ENCODE results near the gene C3orf22.
"Not testable (repeated sequence)": the region's sequence is repeated elsewhere in the genome, so short reads cannot be mapped to it uniquely, and the experiment has no call there.

C3orf22 gene

GRCh38 chr3:126535636-126536035 lies 23.1 kb downstream of the C3orf22 start:
- Histone ChIP-seq H3K27ac (ENCODE audit: insufficient read depth in 1 of 2, low read depth in 1 of 2, low read length in 2 of 2, poor library complexity in 1 of 2, severe bottlenecking in 2 of 2) (no peak overlapping the region), H3K27me3 (replicated peaks in 2 of 5; ENCODE audit: control insufficient read depth in 4 of 5, insufficient read depth in 5 of 5, low read length in 4 of 5) (no peaks in the 10 kb centered on the region), H3K36me3 (ENCODE audit: control insufficient read depth in 4 of 4, insufficient read depth in 4 of 4, low read length in 3 of 4) (peaks cover 2 to 15% (median 3%) of the 10 kb centered on the region in 4 experiments), H3K4me1 (ENCODE audit: control extremely low read depth in 1 of 4, control insufficient read depth in 4 of 4, insufficient read depth in 4 of 4, low read length in 3 of 4) (peaks cover 11 to 70% (median 58%) of the 10 kb centered on the region in 4 experiments), H3K9me3 (ENCODE audit: control extremely low read depth in 1 of 5, control insufficient read depth in 4 of 5, insufficient read depth in 2 of 5, low read depth in 1 of 5, low read length in 4 of 5) (no peaks in the 10 kb centered on the region), H3K4me3 (ENCODE audit: control insufficient read depth in 1 of 7, extremely low read depth in 1 of 7, insufficient read depth in 4 of 7, low read depth in 2 of 7, low read length in 6 of 7) (no peak overlapping the region)
- no peak for DNase-seq
- CTCF ChIA-PET: interaction anchor here (0.9 kb wide), 1 partner anchor 12 kb away, joined by 3 read pairs; the partner anchor contains the start of gene CHST13
- POLR2A ChIA-PET: no interaction called here

- CTCF ChIA-PET: interaction anchor here (1.0 kb wide), 1 partner anchor 11 kb away, joined by 4 read pairs; no protein-coding TSS in a partner anchor
- H3K9me3 ChIP-seq (ENCODE audit: control extremely low read depth in 1 of 5, control insufficient read depth in 4 of 5, insufficient read depth in 2 of 5, low read depth in 1 of 5, low read length in 4 of 5); H3K27me3 ChIP-seq (replicated peaks in 2 of 5; ENCODE audit: control insufficient read depth in 4 of 5, insufficient read depth in 5 of 5, low read length in 4 of 5); H3K27ac ChIP-seq (ENCODE audit: insufficient read depth in 1 of 2, low read depth in 1 of 2, low read length in 2 of 2, poor library complexity in 1 of 2, severe bottlenecking in 2 of 2); POLR2A ChIA-PET; H3K4me3 ChIP-seq (ENCODE audit: control insufficient read depth in 1 of 7, extremely low read depth in 1 of 7, insufficient read depth in 4 of 7, low read depth in 2 of 7, low read length in 6 of 7); DNase-seq: not testable (repeated sequence)
- 98% methylated on average over 5 of the region's 7 CpGs for WGBS (ENCODE audit: insufficient coverage)
- H3K36me3 ChIP-seq (ENCODE audit: control insufficient read depth in 4 of 4, insufficient read depth in 4 of 4, low read length in 3 of 4): peaks cover 2 to 15% (median 3%) of the 10 kb centered on the region in 4 experiments
- peaks cover 11 to 70% (median 59%) of the 10 kb centered on the region in 4 experiments for H3K4me1 ChIP-seq (ENCODE audit: control extremely low read depth in 1 of 4, control insufficient read depth in 4 of 4, insufficient read depth in 4 of 4, low read length in 3 of 4)
These were observed 24.0 kb downstream of the C3orf22 start for GRCh38 chr3:126534716-126535115.

- peaks cover 11 to 70% (median 60%) of the 10 kb centered on the region in 4 experiments for H3K4me1 ChIP-seq (ENCODE audit: control extremely low read depth in 1 of 4, control insufficient read depth in 4 of 4, insufficient read depth in 4 of 4, low read length in 3 of 4)
- DNase-seq: no peak
- no peak overlapping the region for H3K27ac ChIP-seq (ENCODE audit: insufficient read depth in 1 of 2, low read depth in 1 of 2, low read length in 2 of 2, poor library complexity in 1 of 2, severe bottlenecking in 2 of 2)
- ChIA-PET CTCF (interaction anchor here (1.0 kb wide), 2 partner anchors 10 to 11 kb away, joined by 3 to 4 read pairs; no protein-coding TSS in a partner anchor), POLR2A (no interaction called here)
- no peaks in the 10 kb centered on the region for H3K27me3 ChIP-seq (replicated peaks in 2 of 5; ENCODE audit: control insufficient read depth in 4 of 5, insufficient read depth in 5 of 5, low read length in 4 of 5)
- H3K4me3 ChIP-seq (ENCODE audit: control insufficient read depth in 1 of 7, extremely low read depth in 1 of 7, insufficient read depth in 4 of 7, low read depth in 2 of 7, low read length in 6 of 7): no peak overlapping the region
- H3K9me3 ChIP-seq (ENCODE audit: control extremely low read depth in 1 of 5, control insufficient read depth in 4 of 5, insufficient read depth in 2 of 5, low read depth in 1 of 5, low read length in 4 of 5): no peaks in the 10 kb centered on the region
- peaks cover 2 to 12% (median 3%) of the 10 kb centered on the region in 4 experiments for H3K36me3 ChIP-seq (ENCODE audit: control insufficient read depth in 4 of 4, insufficient read depth in 4 of 4, low read length in 3 of 4)
These were observed 25.2 kb downstream of the C3orf22 start for GRCh38 chr3:126533506-126533905.

GRCh38 chr3:126531051-126531330 lies 27.7 kb downstream of the C3orf22 start:
- peak overlapping the region; percentile 48 to 69 for H3K27ac ChIP-seq (ENCODE audit: insufficient read depth in 1 of 2, low read depth in 1 of 2, low read length in 2 of 2, poor library complexity in 1 of 2, severe bottlenecking in 2 of 2)
- H3K4me1 ChIP-seq (ENCODE audit: control extremely low read depth in 1 of 4, control insufficient read depth in 4 of 4, insufficient read depth in 4 of 4, low read length in 3 of 4): peaks cover 14 to 79% (median 72%) of the 10 kb centered on the region in 4 experiments
- no peaks in the 10 kb centered on the region for H3K27me3 ChIP-seq (replicated peaks in 2 of 5; ENCODE audit: control insufficient read depth in 4 of 5, insufficient read depth in 5 of 5, low read length in 4 of 5)
- peak overlapping the region in 3 of 7 experiments; percentile 26 to 62 (median 60) for H3K4me3 ChIP-seq (ENCODE audit: control insufficient read depth in 1 of 7, extremely low read depth in 1 of 7, insufficient read depth in 4 of 7, low read depth in 2 of 7, low read length in 6 of 7)
- POLR2A ChIA-PET: interaction anchor here (1.7 kb wide), 1 partner anchor 10 kb away, joined by 3 read pairs; no protein-coding TSS in a partner anchor
- peaks cover 0 to 2% (median 0%) of the 10 kb centered on the region in 4 experiments for H3K36me3 ChIP-seq (ENCODE audit: control insufficient read depth in 4 of 4, insufficient read depth in 4 of 4, low read length in 3 of 4)
- no peaks in the 10 kb centered on the region for H3K9me3 ChIP-seq (ENCODE audit: control extremely low read depth in 1 of 5, control insufficient read depth in 4 of 5, insufficient read depth in 2 of 5, low read depth in 1 of 5, low read length in 4 of 5)
- 99% methylated on average over 6 of the region's 6 CpGs for WGBS (ENCODE audit: insufficient coverage)
- CTCF ChIA-PET: interaction anchor here (1.3 to 2.3 kb wide), 3 partner anchors 9 to 16 kb away, joined by 7 to 10 read pairs (median 7); no protein-coding TSS in a partner anchor
- DNase-seq: no peak

- Histone ChIP-seq H3K4me3 (ENCODE audit: control insufficient read depth in 1 of 7, extremely low read depth in 1 of 7, insufficient read depth in 4 of 7, low read depth in 2 of 7, low read length in 6 of 7) (peak overlapping the region in 4 of 7 experiments; percentile 26 to 62 (median 50)), H3K4me1 (ENCODE audit: control extremely low read depth in 1 of 4, control insufficient read depth in 4 of 4, insufficient read depth in 4 of 4, low read length in 3 of 4) (peaks cover 14 to 85% (median 78%) of the 10 kb centered on the region in 4 experiments), H3K9me3 (ENCODE audit: control extremely low read depth in 1 of 5, control insufficient read depth in 4 of 5, insufficient read depth in 2 of 5, low read depth in 1 of 5, low read length in 4 of 5) (no peaks in the 10 kb centered on the region), H3K27me3 (replicated peaks in 2 of 5; ENCODE audit: control insufficient read depth in 4 of 5, insufficient read depth in 5 of 5, low read length in 4 of 5) (no peaks in the 10 kb centered on the region), H3K36me3 (ENCODE audit: control insufficient read depth in 4 of 4, insufficient read depth in 4 of 4, low read length in 3 of 4) (no peaks in the 10 kb centered on the region), H3K27ac (ENCODE audit: insufficient read depth in 1 of 2, low read depth in 1 of 2, low read length in 2 of 2, poor library complexity in 1 of 2, severe bottlenecking in 2 of 2) (peak overlapping the region; percentile 48 to 69)
- peak; percentile 85 to 97 (median 94) for DNase-seq
- POLR2A ChIA-PET: interaction anchor here (0.7 to 1.7 kb wide), 2 partner anchors 8 to 10 kb away, joined by 3 to 4 read pairs; no protein-coding TSS in a partner anchor
- WGBS (ENCODE audit: insufficient coverage): 18% methylated on average over 18 of the region's 18 CpGs
- CTCF ChIA-PET: interaction anchor here (0.9 to 2.3 kb wide), 5 partner anchors 8 to 1018 kb away, joined by 3 to 10 read pairs (median 7); no protein-coding TSS in a partner anchor
These were observed 28.3 kb downstream of the C3orf22 start for GRCh38 chr3:126530171-126531050.

- Histone ChIP-seq H3K36me3 (ENCODE audit: control insufficient read depth in 4 of 4, insufficient read depth in 4 of 4, low read length in 3 of 4) (no peaks in the 10 kb centered on the region), H3K4me3 (ENCODE audit: control insufficient read depth in 1 of 7, extremely low read depth in 1 of 7, insufficient read depth in 4 of 7, low read depth in 2 of 7, low read length in 6 of 7) (peak overlapping the region in 3 of 7 experiments; percentile 11 to 62 (median 60)), H3K27ac (ENCODE audit: insufficient read depth in 1 of 2, low read depth in 1 of 2, low read length in 2 of 2, poor library complexity in 1 of 2, severe bottlenecking in 2 of 2) (no peak overlapping the region), H3K9me3 (ENCODE audit: control extremely low read depth in 1 of 5, control insufficient read depth in 4 of 5, insufficient read depth in 2 of 5, low read depth in 1 of 5, low read length in 4 of 5) (no peaks in the 10 kb centered on the region), H3K27me3 (replicated peaks in 2 of 5; ENCODE audit: control insufficient read depth in 4 of 5, insufficient read depth in 5 of 5, low read length in 4 of 5) (no peaks in the 10 kb centered on the region), H3K4me1 (ENCODE audit: control extremely low read depth in 1 of 4, control insufficient read depth in 4 of 4, insufficient read depth in 4 of 4, low read length in 3 of 4) (peaks cover 14 to 92% (median 85%) of the 10 kb centered on the region in 4 experiments)
- 12% methylated on average over 4 of the region's 7 CpGs for WGBS (ENCODE audit: insufficient coverage)
- no peak for DNase-seq
- ChIA-PET POLR2A (no interaction called here), CTCF (interaction anchor here (0.9 to 2.3 kb wide), 6 partner anchors 8 to 1019 kb away, joined by 3 to 10 read pairs (median 4); no protein-coding TSS in a partner anchor)
These were observed 29.1 kb downstream of the C3orf22 start for GRCh38 chr3:126529585-126530170.

All from common myeloid progenitor, CD34-positive (primary cell).